Naive thymus-derived CD8-positive, alpha-beta T cell (primary cell): ENCODE data around the gene SUGCT. TPM values are rescaled to one million over a fixed set of nuclear protein-coding genes. Genes with fewer than 3 reads are reported as not detected.

Experiments
- ATAC-seq, 2 donors: fragments of 150-1000 bp; cut with Tn5 transposase in 1 of 2; sonication (Bioruptor Pico), chemical (Tn5 transposase) in 1 of 2; 1 replicate in 1 of 2; 2 replicates in 1 of 2; pipeline ENCODE4 v1.10.0; 2021; ENCODE audit warnings: mild to moderate bottlenecking in 2 of 2, moderate library complexity in 2 of 2
- POLR2A ChIA-PET: fragments of 350-600 bp; sonication (Branson Sonifier 250); formaldehyde crosslinking; loops from one replicate; lab custom pipeline; 2021; ENCODE audit warnings: antibody characterized with exemption; lab: Charles Lee
- DNase-seq, 10 donors: peaks; one replicate each; pipeline versions ENCODE4 v3.0.0 to v3.0.0-alpha.2; 2020 to 2022
- H3K27ac Mint-ChIP-seq, 10 donors: one replicate each; pipeline ENCODE4 v1.8.0; 2020 to 2022; ENCODE audit warnings: mild to moderate bottlenecking in 10 of 10, mixed read lengths in 10 of 10, moderate library complexity in 4 of 10, inconsistent platforms in 1 of 10
- H3K27me3 Mint-ChIP-seq, 5 donors: one replicate each; pipeline ENCODE4 v1.8.0; 2021 to 2022; ENCODE audit warnings: mixed read lengths in 5 of 5
- H3K36me3 Mint-ChIP-seq, 3 donors: one replicate each; pipeline ENCODE4 v1.8.0; 2020 to 2022; ENCODE audit warnings: mixed read lengths in 3 of 3, mild to moderate bottlenecking in 2 of 3, inconsistent platforms in 1 of 3
- H3K4me1 Mint-ChIP-seq, 4 donors: one replicate each; pipeline ENCODE4 v1.8.0; 2021 to 2022; ENCODE audit warnings: mixed read lengths in 4 of 4
- H3K4me3 Mint-ChIP-seq, 10 donors: one replicate each; pipeline ENCODE4 v1.8.0; 2020 to 2022; ENCODE audit warnings: mild to moderate bottlenecking in 10 of 10, mixed read lengths in 10 of 10, moderate library complexity in 6 of 10, inconsistent platforms in 1 of 10
- H3K9me3 Mint-ChIP-seq, 9 donors: one replicate each; pipeline ENCODE4 v1.8.0; 2020 to 2022; ENCODE audit warnings: mixed read lengths in 9 of 9, mild to moderate bottlenecking in 3 of 9, inconsistent platforms in 1 of 9, moderate library complexity in 1 of 9
- polyA plus RNA-seq, 3 donors: library from polyadenylated mRNA; unstranded; fragments of 300-500 nt; fragmentation: Illumina TruSeq; gene quantifications; one replicate each; pipeline ENCODE4 v1.2.3, GENCODE V29; 2021
- total RNA-seq, 8 experiments: library from RNA in 2 of 8; stranded (reverse) in 2 of 8; gene quantifications; one replicate each; pipeline ENCODE4 v1.2.3 and lab custom pipeline; 2021 to 2026

The SUGCT gene
- total and polyA plus RNA-seq, 5 experiments from 2014 or later: 1.3 to 3.6 (median 2.1) TPM

- ATAC-seq: no peak
- H3K36me3 Mint-ChIP-seq: peaks cover 0 to 4% (median 2%) of the 10 kb centered on the region in 3 donors
- POLR2A ChIA-PET: no interaction called here
- H3K9me3 Mint-ChIP-seq: peaks cover 0 to 9% (median 4%) of the 10 kb centered on the region in 9 donors
- H3K4me3 Mint-ChIP-seq: no peak overlapping the region
- H3K4me1 Mint-ChIP-seq: peaks cover 0 to 3% (median 0%) of the 10 kb centered on the region in 4 donors
- DNase-seq: no peak
- H3K27me3 Mint-ChIP-seq: peaks cover 0 to 8% (median 2%) of the 10 kb centered on the region in 5 donors
- no peak overlapping the region for H3K27ac Mint-ChIP-seq
Observed at GRCh38 chr7:40655426-40655825, 520.6 kb downstream of the SUGCT start.

- DNase-seq (no peak), ATAC-seq (no peak)
- Mint-ChIP-seq H3K4me1 (peaks cover 0 to 3% (median 0%) of the 10 kb centered on the region in 4 donors), H3K4me3 (no peak overlapping the region), H3K36me3 (peaks cover 0 to 4% (median 0%) of the 10 kb centered on the region in 3 donors), H3K27me3 (peaks cover 0 to 8% (median 2%) of the 10 kb centered on the region in 5 donors), H3K27ac (no peak overlapping the region), H3K9me3 (peaks cover 0 to 6% (median 2%) of the 10 kb centered on the region in 9 donors)
- POLR2A ChIA-PET: no interaction called here
Observed at GRCh38 chr7:40656349-40656748, 521.5 kb downstream of the SUGCT start.

DNA sequence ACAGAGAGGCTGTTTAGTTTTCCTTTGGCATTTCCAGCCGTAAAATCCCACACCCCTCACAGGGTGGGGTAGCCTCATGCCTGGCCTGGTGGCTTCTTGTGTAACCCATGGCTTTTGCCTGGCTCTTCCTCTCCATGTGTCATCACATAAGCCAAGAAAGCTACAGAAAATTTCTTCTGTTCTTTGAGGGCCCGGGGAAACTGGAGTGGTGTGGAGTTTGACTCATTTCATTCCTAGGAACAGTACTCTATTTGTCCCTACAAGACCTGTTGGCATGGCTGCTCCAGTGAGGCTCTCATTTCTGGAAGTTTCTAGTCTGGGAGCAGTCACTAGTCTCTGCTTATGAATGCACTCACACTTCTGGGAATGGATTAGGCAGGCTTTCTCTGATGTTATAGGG lies 523.9 kb downstream of the SUGCT start:
- no peak for ATAC-seq
- no peak overlapping the region for H3K27ac Mint-ChIP-seq
- peaks cover 0 to 4% (median 0%) of the 10 kb centered on the region in 4 donors for H3K4me1 Mint-ChIP-seq
- H3K27me3 Mint-ChIP-seq: peaks cover 0 to 4% (median 0%) of the 10 kb centered on the region in 5 donors
- no peaks in the 10 kb centered on the region for H3K36me3 Mint-ChIP-seq
- DNase-seq: no peak
- no peaks in the 10 kb centered on the region for H3K9me3 Mint-ChIP-seq
- H3K4me3 Mint-ChIP-seq: no peak overlapping the region
- POLR2A ChIA-PET: no interaction called here

- H3K9me3 Mint-ChIP-seq: no peaks in the 10 kb centered on the region
- DNase-seq (no peak), ATAC-seq (no peak)
- POLR2A ChIA-PET: no interaction called here
- peaks cover 0 to 4% (median 0%) of the 10 kb centered on the region in 4 donors for H3K4me1 Mint-ChIP-seq
- H3K36me3 Mint-ChIP-seq: no peaks in the 10 kb centered on the region
- H3K27me3 Mint-ChIP-seq: peaks cover 0 to 3% (median 0%) of the 10 kb centered on the region in 5 donors
- no peak overlapping the region for H3K27ac Mint-ChIP-seq
- H3K4me3 Mint-ChIP-seq: no peak overlapping the region
Observed at GRCh38 chr7:40659231-40659630, 524.4 kb downstream of the SUGCT start.

GRCh38 chr7:40673285-40673684 lies 538.5 kb downstream of the SUGCT start:
- Mint-ChIP-seq H3K27ac (no peak overlapping the region), H3K27me3 (peaks cover 0 to 6% (median 0%) of the 10 kb centered on the region in 5 donors), H3K4me3 (no peak overlapping the region), H3K36me3 (no peaks in the 10 kb centered on the region), H3K9me3 (peaks cover 0 to 4% (median 0%) of the 10 kb centered on the region in 9 donors), H3K4me1 (peaks cover 2 to 7% (median 3%) of the 10 kb centered on the region in 4 donors)
- no peak for ATAC-seq
- no peak for DNase-seq
- POLR2A ChIA-PET: no interaction called here

DNA sequence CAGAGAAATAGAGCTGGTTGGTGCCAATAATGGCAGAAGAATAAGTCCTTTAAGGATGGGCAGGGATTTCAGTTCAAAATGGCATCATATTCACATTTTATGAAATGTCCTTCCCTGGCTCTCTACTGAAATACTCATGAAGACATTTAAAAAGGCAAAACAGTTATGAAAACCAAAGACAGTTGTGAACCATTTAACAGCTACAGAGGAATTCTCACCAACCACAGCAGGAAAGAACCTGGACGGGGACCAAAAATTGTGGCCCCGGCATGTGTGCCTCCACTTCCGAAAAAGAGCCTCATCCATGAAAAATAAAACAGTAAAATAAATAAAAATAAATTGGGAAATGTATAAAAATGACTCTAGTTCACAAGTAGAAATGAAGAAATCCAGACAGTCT lies 539.5 kb downstream of the SUGCT start:
- peaks cover 0 to 4% (median 0%) of the 10 kb centered on the region in 9 donors for H3K9me3 Mint-ChIP-seq
- peaks cover 0 to 6% (median 0%) of the 10 kb centered on the region in 5 donors for H3K27me3 Mint-ChIP-seq
- POLR2A ChIA-PET: no interaction called here
- no peak for DNase-seq
- no peaks in the 10 kb centered on the region for H3K36me3 Mint-ChIP-seq
- H3K4me3 Mint-ChIP-seq: no peak overlapping the region
- H3K4me1 Mint-ChIP-seq: peaks cover 2 to 7% (median 3%) of the 10 kb centered on the region in 4 donors
- no peak for ATAC-seq
- no peak overlapping the region for H3K27ac Mint-ChIP-seq

- Mint-ChIP-seq H3K36me3 (no peaks in the 10 kb centered on the region), H3K9me3 (peaks cover 0 to 2% (median 0%) of the 10 kb centered on the region in 9 donors), H3K27me3 (peaks cover 0 to 6% (median 0%) of the 10 kb centered on the region in 5 donors), H3K4me3 (no peak overlapping the region), H3K4me1 (peaks cover 2 to 7% (median 3%) of the 10 kb centered on the region in 4 donors), H3K27ac (no peak overlapping the region)
- POLR2A ChIA-PET: no interaction called here
- DNase-seq (no peak), ATAC-seq (no peak)
Observed at GRCh38 chr7:40675741-40676140, 540.9 kb downstream of the SUGCT start.

- Mint-ChIP-seq H3K27ac (no peak overlapping the region), H3K27me3 (peaks cover 0 to 6% (median 0%) of the 10 kb centered on the region in 5 donors), H3K4me1 (peaks cover 2 to 7% (median 3%) of the 10 kb centered on the region in 4 donors), H3K36me3 (no peaks in the 10 kb centered on the region), H3K4me3 (no peak overlapping the region), H3K9me3 (peaks cover 0 to 2% (median 0%) of the 10 kb centered on the region in 9 donors)
- DNase-seq (no peak), ATAC-seq (no peak)
- POLR2A ChIA-PET: no interaction called here
Observed at GRCh38 chr7:40676221-40676620, 541.4 kb downstream of the SUGCT start.

GRCh38 chr7:40680657-40681056 lies 545.9 kb downstream of the SUGCT start:
- no peak for ATAC-seq
- Mint-ChIP-seq H3K27me3 (peaks cover 0 to 1% (median 0%) of the 10 kb centered on the region in 5 donors), H3K9me3 (peaks cover 0 to 5% (median 0%) of the 10 kb centered on the region in 9 donors), H3K36me3 (peaks cover 0 to 9% (median 0%) of the 10 kb centered on the region in 3 donors), H3K27ac (no peak overlapping the region), H3K4me3 (no peak overlapping the region), H3K4me1 (no peaks in the 10 kb centered on the region)
- DNase-seq: no peak
- POLR2A ChIA-PET: no interaction called here

DNA sequence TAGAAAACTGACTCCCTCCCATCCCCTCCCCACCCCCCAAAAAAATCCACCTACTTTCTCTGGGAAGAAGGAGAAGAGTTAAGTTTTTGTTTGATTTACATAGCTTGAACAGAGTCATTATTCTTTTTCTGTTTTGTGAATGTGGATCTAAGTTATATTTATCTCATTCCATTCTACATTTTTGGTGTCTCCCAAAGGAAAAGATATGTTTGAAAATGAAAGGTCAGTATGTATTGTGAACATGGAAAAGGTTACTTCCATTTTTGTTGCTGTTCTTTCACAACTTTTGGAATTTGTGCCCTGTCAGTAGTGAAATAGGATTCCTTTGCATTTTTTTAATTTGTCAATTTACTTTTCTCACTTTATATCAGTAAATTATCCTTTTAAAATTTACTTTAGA lies 547.9 kb downstream of the SUGCT start:
- Mint-ChIP-seq H3K27ac (no peak overlapping the region), H3K36me3 (peaks cover 0 to 18% (median 0%) of the 10 kb centered on the region in 3 donors), H3K27me3 (no peaks in the 10 kb centered on the region), H3K4me1 (no peaks in the 10 kb centered on the region), H3K4me3 (no peak overlapping the region), H3K9me3 (peaks cover 0 to 5% (median 0%) of the 10 kb centered on the region in 9 donors)
- POLR2A ChIA-PET: no interaction called here
- no peak for ATAC-seq
- DNase-seq: no peak

GRCh38 chr7:40694026-40694809 lies 559.4 kb downstream of the SUGCT start:
- peaks cover 0 to 5% (median 2%) of the 10 kb centered on the region in 4 donors for H3K4me1 Mint-ChIP-seq

DNA sequence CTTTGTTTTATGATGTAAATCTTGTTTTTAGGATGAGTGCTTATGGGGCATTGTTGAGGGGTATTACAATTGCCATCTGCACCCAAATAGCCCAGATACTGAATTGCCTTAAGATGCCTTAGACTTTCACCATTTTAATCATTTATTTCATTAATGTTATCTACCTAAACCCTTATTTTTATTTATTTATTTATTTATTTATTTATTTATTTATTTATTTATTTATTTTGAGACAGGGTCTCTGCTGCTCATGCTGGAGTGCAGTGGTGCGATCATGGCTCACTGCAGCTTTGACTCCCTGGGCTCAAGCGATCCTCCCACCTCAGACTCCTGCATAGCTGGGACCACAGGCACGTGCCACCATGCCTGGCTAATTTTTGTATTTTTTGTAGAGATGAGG lies 560.2 kb downstream of the SUGCT start:
- DNase-seq: no peak
- H3K27me3 Mint-ChIP-seq: no peaks in the 10 kb centered on the region
- peaks cover 2 to 10% (median 3%) of the 10 kb centered on the region in 4 donors for H3K4me1 Mint-ChIP-seq
- H3K9me3 Mint-ChIP-seq: peaks cover 0 to 2% (median 0%) of the 10 kb centered on the region in 9 donors
- H3K27ac Mint-ChIP-seq: no peak overlapping the region
- POLR2A ChIA-PET: no interaction called here
- no peak overlapping the region for H3K4me3 Mint-ChIP-seq
- no peaks in the 10 kb centered on the region for H3K36me3 Mint-ChIP-seq
- no peak for ATAC-seq

More at GRCh38 chr7:40694026-40694809, 559.4 kb downstream of the SUGCT start:
- ATAC-seq (no peak), DNase-seq (no peak)
- Mint-ChIP-seq H3K9me3 (peaks cover 0 to 2% (median 0%) of the 10 kb centered on the region in 9 donors), H3K4me3 (no peak overlapping the region), H3K27me3 (no peaks in the 10 kb centered on the region), H3K36me3 (no peaks in the 10 kb centered on the region), H3K27ac (no peak overlapping the region)
- POLR2A ChIA-PET: no interaction called here

GRCh38 chr7:40697653-40698052 lies 562.8 kb downstream of the SUGCT start:
- POLR2A ChIA-PET: no interaction called here
- H3K27ac Mint-ChIP-seq: no peak overlapping the region
- peaks cover 0 to 2% (median 0%) of the 10 kb centered on the region in 9 donors for H3K9me3 Mint-ChIP-seq
- peaks cover 11 to 37% (median 17%) of the 10 kb centered on the region in 4 donors for H3K4me1 Mint-ChIP-seq
- ATAC-seq (no peak), DNase-seq (no peak)
- H3K36me3 Mint-ChIP-seq: no peaks in the 10 kb centered on the region
- H3K27me3 Mint-ChIP-seq: no peaks in the 10 kb centered on the region
- H3K4me3 Mint-ChIP-seq: no peak overlapping the region
